ENCODE measurements around the gene GSG1L.
"Not testable (repeated sequence)": the region's sequence is repeated elsewhere in the genome, so short reads cannot be mapped to it uniquely, and the experiment has no call there.

GSG1L gene

GRCh38 chr16:27995378-27995777, 68.1 kb downstream of the GSG1L start:
- no peak overlapping the region for H3K4me3 ChIP-seq (ENCODE audit: low read depth, low read length)

GRCh38 chr16:27994686-27995085, 68.8 kb downstream of the GSG1L start:
- no peak overlapping the region for H3K4me3 ChIP-seq (ENCODE audit: low read depth, low read length)
- DNase-seq (ENCODE audit: low read depth) = no peak

More at GRCh38 chr16:27995378-27995777, 68.1 kb downstream of the GSG1L start:
- no peak for DNase-seq (ENCODE audit: low read depth)

- H3K4me3 ChIP-seq (ENCODE audit: low read depth, low read length) = no peak overlapping the region
- DNase-seq (ENCODE audit: low read depth) = no peak
Observed at GRCh38 chr16:27993587-27993986, 69.9 kb downstream of the GSG1L start.

- no peak for DNase-seq (ENCODE audit: low read depth)
- no peak overlapping the region for H3K4me3 ChIP-seq (ENCODE audit: low read depth, low read length)
Observed at GRCh38 chr16:27991876-27992275, 71.6 kb downstream of the GSG1L start.

DNA sequence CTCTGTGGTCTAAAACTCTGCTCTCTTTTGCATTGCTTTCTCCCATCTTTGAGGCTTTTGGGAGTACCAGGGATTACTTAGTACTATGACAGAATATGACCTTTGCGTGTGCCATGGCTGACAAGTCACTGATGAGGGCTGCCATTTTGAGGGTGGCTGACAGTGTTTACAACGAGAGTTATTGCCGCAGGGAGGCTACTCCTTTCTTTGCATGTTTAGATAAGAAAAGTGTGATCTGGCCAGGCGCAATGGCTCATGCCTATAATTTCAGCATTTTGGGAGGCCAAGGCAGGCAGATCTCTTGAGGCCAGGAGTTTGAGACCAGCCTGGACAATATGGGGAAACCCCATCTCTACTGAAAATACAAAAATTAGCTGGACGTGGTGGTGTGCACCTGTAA, 77.5 kb downstream of the GSG1L start:
- DNase-seq (ENCODE audit: low read depth) = no peak
- H3K4me3 ChIP-seq (ENCODE audit: low read depth, low read length) = no peak overlapping the region

- no peak overlapping the region for H3K4me3 ChIP-seq (ENCODE audit: low read depth, low read length)
- no peak for DNase-seq (ENCODE audit: low read depth)
Observed at GRCh38 chr16:27984121-27984520, 79.4 kb downstream of the GSG1L start.

GRCh38 chr16:27983244-27983643, 80.3 kb downstream of the GSG1L start:
- H3K4me3 ChIP-seq (ENCODE audit: low read depth, low read length) = no peak overlapping the region
- no peak for DNase-seq (ENCODE audit: low read depth)

- DNase-seq (ENCODE audit: low read depth) = no peak
- H3K4me3 ChIP-seq (ENCODE audit: low read depth, low read length) = no peak overlapping the region
Observed at GRCh38 chr16:27982184-27982583, 81.3 kb downstream of the GSG1L start.

DNA sequence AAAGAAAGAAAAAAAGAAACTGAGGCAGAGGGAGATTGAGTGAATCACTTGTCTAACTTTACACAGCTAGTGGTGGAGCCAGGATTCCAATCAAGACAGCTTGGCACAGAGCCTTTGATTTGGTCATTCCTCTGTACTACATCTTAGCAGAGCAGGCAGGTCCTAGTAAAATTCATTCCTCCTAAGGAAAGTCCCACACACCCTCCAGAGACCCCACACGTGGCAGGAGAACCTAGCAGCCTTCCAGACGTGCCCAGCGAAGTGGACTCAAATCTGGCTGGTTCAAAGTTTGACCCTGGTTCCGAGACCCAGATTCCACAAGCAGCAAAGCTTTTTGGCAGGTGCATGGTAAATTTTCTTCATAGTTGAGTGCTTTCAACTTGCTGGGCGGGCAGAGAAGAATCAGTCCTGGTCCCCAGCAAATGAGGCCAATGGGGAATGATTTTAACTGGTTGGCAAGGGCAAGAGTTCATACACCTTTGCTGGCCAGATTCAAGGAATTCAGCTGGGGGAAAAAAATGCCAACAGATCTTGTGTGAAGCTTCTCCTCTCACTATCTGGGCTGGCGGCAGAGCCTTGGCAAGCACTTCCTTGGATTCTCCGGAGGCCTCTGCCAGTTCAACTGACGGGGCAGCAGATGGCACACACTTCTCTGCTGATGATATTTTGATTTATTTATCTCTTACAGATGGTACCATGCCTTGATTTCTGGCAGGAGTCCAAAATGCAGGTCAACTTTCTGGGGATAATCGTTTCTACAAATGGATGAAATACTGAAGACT, 82.4 kb downstream of the GSG1L start:
- H3K4me3 ChIP-seq (ENCODE audit: low read depth, low read length) = no peak overlapping the region
- no peak for DNase-seq (ENCODE audit: low read depth)

DNA sequence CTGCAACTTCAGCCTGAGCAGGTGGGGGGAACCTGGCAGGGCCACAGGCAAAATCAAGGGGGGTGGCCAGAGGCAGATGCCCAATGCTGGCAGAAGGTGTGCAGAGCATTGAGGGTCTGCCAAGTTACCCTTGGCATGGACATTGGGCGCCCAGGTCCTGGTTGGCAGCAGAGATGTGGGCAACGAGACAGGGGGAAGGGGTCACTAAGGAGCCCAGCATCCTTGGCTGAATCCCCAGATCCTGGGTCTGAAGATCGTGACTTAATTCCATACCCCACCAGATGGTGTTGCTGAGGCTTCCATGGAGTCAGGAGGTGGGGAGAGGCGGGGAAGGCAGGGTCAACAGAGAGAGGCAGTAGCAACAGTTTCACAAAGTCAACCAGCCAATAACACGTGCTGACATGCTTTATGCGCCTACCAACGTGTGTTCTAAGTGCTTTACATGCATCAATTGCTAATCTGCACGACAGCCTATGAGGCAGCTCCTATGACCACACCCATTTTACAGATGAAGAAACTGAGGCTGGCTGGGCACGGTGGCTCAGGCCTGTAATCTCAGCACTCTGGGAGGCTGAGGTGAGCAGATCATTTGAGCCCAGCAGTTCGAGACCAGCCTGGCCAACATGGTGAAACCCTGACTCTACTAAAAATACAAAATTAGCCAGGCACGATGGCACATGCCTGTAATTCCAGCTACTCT, 83.3 kb downstream of the GSG1L start:
- no peak for DNase-seq (ENCODE audit: low read depth)
- no peak overlapping the region for H3K4me3 ChIP-seq (ENCODE audit: low read depth, low read length)

DNA sequence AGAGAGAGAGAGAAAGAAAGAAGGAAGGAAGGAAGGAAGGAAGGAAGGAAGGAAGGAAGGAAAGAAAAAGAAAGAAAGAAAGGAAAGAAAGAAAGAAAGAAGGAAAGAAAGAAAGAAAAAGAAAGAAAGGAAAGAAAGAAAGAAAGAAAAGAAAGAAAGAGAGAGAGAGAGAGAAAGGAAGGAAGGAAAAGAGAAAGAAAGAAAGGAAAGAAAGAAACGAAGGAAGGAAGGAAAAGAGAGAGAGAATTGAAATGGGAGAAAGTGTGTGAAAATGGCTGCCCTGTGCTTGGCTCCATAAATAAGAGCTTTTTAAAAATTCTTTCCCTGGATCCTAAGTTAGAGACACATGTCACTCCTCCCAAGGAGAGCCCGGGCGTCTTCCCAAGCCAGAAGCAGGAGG, 83.8 kb downstream of the GSG1L start:
- not testable (repeated sequence) for DNase-seq (ENCODE audit: low read depth); H3K4me3 ChIP-seq (ENCODE audit: low read depth, low read length)

- H3K4me3 ChIP-seq (ENCODE audit: low read depth, low read length) = no peak overlapping the region
- no peak for DNase-seq (ENCODE audit: low read depth)
Observed at GRCh38 chr16:27978876-27979275, 84.6 kb downstream of the GSG1L start.

DNA sequence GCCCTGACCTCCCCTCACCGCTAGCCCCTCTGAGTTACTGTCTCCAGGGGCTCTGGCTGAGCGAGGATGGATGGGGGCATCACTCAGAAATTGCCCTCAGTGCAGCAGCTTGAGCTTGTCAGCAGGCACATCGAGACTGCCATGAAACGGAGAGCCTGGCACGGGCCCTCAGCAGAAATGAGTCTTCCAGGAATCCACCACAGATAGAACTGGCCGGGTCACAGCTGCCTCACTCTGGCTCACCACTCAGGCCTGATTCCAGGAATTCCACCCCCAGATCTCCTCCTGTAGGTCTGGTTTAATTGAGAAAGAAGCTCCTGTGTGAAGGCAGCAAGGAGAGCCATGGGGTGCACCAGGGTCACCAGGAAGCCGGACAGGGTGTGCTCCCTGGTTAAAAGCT, 85.5 kb downstream of the GSG1L start:
- H3K4me3 ChIP-seq (ENCODE audit: low read depth, low read length) = no peak overlapping the region
- no peak for DNase-seq (ENCODE audit: low read depth)

- H3K4me3 ChIP-seq (ENCODE audit: low read depth, low read length) = no peak overlapping the region
- DNase-seq (ENCODE audit: low read depth) = no peak
Observed at GRCh38 chr16:27976990-27977389, 86.5 kb downstream of the GSG1L start.

DNA sequence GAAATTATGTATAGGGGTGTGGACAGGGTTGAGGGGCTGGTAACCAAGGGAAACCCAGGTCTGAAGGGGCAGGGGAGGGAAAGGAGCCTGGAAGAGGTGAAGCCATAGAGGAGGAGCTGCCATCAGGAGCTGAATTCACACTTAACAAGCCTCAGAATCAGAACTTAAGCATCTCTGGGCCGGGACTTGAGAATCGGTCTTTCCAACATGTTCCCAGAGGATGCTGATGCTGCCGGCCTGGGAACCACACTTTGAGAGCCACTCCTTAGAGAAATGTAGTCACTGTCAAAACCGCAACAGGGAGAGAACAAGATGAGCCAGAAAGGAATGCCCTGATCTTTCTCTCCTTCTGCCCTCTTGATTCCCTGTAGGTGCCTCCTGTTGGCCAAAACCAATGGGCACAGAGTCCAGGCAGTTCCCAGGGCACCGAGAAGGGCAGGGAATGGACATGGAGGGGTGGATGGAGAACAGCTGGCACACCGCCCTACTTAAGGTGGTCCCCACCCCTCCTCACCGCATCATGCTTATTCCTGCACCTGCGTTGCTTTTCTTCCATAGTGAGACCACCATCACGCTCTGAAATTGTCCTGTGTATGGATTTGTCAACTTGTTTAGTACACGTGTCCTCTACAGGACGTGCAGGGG, 88.5 kb downstream of the GSG1L start:
- H3K4me3 ChIP-seq (ENCODE audit: low read depth, low read length) = no peak overlapping the region
- no peak for DNase-seq (ENCODE audit: low read depth)

- DNase-seq (ENCODE audit: low read depth) = no peak
Observed at GRCh38 chr16:27973678-27974077, 89.8 kb downstream of the GSG1L start.

DNA sequence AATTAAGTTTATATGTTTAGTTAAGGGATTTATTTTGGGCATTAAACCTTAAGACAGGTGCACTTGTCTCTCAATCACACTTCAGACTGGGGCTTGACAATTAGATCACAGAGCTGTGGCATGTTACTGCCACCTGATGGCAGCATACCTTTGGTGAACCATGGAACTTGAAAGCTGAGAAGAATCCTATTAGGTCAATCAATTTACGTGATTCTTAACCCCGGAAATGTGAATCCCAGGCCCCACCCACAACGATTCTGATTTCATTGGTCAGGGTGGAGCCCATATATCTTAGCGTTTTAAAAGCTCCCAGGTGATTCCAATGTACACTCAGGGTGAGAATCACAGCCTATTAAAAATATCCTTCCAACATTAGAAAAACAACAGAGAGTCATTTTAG, 91.0 kb downstream of the GSG1L start:
- no peak for DNase-seq (ENCODE audit: low read depth)
- H3K4me3 ChIP-seq (ENCODE audit: low read depth, low read length) = no peak overlapping the region

More at GRCh38 chr16:27973678-27974077, 89.8 kb downstream of the GSG1L start:
- no peak overlapping the region for H3K4me3 ChIP-seq (ENCODE audit: low read depth, low read length)

GRCh38 chr16:27969574-27969973, 93.9 kb downstream of the GSG1L start:
- H3K4me3 ChIP-seq (ENCODE audit: low read depth, low read length) = no peak overlapping the region
- DNase-seq (ENCODE audit: low read depth) = no peak

- no peak for DNase-seq (ENCODE audit: low read depth)
Observed at GRCh38 chr16:27967169-27967568, 96.3 kb downstream of the GSG1L start.

GRCh38 chr16:27966756-27967155, 96.8 kb downstream of the GSG1L start:
- no peak overlapping the region for H3K4me3 ChIP-seq (ENCODE audit: low read depth, low read length)
- DNase-seq (ENCODE audit: low read depth) = no peak

More at GRCh38 chr16:27967169-27967568, 96.3 kb downstream of the GSG1L start:
- H3K4me3 ChIP-seq (ENCODE audit: low read depth, low read length) = no peak overlapping the region
